IPS DF 4.7 (cell line): Measurements from ENCODE around the gene GIMAP8.

Experiments used
- DNase-seq: peaks from one replicate; pipeline ENCODE4 v3.0.0-alpha.2; 2013; ENCODE audit warnings: low spot score; ENCODE audit errors: extremely low read depth

The GIMAP8 gene

DNA sequence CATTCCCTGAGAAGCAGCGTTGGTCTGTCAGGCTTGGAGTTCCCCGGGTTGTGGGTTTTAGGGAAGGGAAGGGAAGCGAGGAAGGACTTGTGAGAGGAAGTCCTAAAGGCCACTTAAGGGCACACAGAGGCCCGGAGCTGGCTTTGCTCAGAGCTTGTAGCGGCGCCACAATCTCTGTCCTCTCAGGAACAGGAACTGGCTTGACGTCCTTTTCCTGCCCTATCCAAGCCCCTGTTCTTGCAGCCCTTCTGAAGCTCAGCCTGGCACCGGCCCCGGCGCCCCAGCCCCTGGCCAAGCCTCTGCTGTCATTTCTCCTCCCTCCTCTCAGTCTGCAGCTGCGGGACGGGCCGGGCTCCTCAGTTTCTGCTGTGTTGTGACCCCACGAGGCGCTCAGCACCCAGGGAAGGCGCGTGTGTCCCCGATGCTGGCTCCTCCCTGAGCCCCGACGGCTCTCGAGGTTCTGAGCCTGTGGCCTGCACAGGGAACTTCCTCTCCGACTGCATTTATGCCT lies at the start of gene GIMAP8:
GIMAP8 (plus strand) TSS at position 140 of the 511 bp plus-strand sequence. CDS start 16,069 bp downstream, outside the sequence.
- no peak for DNase-seq

DNA sequence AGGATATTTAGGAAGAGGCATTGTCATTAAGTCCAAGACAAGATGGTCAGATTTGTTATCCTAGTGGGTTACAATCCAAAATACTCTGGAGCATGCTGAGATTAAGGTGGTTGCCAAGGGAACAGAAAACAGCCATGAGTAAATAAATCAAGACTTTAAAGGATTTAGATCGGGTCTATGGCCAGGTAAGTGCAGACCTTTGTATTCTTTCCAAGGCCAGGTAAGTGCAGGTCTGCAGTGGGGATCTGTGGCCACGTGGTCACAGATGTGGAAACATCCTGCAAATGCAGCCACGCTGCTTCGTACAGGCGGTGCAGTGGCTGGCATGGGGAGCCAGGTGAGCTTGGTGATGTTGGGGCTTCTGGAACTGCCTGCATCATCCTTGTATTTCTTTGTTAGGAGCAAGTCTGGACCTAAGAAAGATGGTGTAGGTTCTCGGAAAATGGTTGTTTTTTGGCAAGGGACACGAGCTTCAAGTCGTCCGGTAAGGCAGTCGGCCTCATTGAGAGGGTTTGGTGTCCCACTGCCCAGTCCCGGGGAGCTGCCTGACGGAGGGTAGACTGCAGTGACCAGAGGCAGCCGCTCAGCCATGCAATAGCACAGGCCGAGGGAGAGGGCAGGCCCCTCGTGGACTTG lies 49.5 kb upstream of the GIMAP8 start:
- no peak for DNase-seq

DNA sequence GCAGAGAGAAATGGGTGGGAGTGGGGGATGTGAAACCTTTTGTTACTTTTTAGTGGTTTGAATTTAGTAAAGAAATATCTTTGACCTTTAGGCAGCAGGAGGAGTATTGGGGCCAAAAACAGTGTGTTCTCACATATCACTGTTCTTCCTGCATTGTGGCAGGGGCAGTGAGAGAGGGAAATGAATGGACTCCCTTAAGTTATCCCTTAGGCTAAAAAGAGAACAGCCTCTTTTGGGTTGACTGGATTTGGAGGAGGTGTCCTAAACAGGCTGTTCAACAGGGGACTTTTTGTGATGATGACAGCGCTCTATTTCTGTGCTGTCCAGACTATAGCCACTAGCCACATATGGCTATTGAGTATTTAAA lies 49.0 kb upstream of the GIMAP8 start:
- no peak for DNase-seq

DNA sequence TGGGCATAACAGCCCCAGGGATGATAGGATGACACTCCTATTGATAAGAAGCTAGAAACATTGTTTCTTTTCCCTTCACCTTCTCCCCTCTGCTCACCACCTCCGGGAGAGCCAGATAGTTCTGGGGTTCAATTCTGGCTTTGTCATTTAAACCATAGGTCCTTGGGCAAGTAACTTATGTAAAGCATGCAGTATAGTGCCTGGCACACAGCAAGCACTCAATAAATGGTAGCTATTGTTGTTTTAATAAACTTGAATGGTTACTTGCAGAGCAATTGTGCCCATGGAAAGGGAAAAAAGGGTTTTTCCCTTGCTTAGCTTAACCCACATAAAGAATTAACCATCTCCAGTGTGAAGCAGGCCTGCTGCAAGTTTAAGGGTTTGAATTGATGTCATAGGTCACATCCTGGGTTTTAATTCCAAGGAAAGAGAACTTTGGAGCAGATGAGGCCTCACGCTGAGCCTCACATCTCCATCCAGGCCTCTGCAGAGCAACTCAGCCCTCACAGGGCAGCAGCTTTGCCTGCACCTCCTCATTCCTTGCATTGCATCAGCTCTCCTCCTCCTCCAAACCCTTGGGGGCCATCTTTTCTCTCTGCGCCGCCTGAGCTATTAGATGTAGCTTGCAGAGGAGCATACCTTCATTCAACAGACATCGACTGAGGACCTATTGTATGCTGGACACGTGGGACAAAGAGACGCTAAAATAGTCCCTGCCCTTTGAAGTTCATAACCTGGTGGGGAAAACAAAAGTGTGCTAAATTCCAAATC lies 48.4 kb upstream of the GIMAP8 start:
- DNase-seq: no peak

DNA sequence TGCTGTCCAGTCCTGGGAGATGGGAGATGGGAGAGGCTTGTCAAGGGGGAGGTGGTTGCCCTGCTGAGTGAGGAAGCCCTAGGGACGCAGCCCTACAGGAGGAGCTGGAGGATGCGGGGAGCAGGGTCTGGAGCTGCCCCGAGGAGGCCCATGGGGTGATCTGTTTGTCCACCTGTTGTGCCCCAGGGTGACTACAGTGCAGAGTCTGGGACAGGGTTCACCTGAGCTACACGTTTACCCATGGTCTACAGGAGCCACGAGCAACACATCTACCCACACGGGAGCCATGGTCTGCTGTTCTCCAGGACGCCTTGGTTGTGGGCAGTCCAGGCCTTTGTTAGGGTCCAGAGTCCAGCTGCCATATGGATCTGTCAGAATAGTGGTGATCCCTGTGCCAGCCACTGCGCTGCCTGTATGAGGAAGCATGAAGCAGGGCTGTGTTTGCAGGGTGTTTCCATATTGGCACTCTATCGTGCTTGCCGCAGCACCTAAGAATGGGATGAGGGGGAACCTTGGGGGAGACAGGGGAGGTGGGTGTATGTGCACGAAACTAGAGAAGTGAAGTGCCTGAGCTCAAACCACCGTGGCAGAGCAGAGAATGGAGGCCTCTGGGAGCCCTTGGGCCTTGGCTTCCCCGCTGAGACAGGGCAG lies 47.6 kb upstream of the GIMAP8 start:
- DNase-seq: no peak

DNA sequence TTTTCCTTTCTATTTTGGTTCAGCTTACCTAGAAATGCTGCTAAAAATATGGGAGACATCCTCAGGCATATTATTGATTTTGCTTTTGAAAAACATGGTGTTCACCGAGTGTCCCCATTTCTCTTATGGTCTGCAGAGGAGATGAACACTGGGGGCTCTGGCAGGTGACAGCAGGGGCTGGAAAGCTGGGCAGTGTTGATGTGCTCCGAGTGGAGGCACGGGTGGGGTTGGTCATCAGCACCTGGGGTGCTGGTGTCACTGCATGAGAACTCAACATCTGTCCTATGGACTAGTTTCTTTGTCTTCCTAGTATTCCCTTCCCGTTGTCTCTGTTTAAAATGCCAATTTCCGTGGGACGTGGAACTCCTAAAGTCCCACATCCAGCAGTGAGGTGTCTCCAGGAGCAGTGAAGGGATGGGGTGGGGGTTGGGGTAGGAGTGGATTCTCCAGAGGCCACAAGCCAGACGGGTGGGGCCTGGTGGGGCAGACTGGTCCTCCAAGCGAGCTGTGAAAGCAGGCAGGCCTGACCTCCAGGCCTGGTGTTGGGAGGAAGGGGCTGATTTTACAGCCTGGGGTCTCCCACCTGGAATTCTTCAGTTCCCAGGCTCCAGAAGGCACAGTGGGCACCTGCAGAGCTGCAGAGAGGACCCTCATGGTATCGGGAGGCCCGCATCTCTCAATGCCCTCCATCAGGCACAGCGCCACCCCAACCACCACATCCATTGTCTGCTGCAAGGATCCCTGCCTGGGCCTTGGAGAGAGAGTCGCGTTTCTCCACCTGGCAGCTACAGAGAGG lies 46.9 kb upstream of the GIMAP8 start:
- DNase-seq: no peak

DNA sequence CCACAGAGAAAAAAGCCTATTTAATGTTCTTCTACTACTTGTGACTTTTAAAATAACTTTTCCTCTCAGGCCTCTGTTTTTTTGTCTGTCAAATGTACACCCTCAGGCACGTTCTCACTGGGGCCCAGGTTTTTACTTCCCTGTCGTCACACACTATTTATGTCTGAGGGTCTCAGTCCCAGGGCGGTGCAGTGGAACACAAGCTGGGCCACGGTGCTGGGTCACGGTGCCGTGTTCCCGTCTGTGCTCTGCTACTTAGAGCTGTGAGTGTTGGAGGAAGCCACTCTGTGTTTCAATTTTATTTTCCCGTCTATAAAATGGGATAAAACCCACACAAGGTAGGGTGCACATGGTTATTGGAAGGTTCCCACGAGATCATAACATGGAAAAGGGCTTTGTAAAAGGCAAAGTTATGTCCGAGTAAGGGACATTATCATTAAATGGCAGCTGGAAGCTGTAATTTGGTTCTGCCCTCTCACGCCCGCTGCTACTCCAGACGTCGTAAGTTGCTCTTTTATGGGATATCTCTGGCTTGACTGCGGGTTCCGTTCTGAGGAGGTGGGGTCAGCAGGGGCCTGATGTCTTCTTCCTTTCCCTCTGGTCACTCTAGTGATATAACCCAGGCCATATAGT lies 46.1 kb upstream of the GIMAP8 start:
- no peak for DNase-seq

DNA sequence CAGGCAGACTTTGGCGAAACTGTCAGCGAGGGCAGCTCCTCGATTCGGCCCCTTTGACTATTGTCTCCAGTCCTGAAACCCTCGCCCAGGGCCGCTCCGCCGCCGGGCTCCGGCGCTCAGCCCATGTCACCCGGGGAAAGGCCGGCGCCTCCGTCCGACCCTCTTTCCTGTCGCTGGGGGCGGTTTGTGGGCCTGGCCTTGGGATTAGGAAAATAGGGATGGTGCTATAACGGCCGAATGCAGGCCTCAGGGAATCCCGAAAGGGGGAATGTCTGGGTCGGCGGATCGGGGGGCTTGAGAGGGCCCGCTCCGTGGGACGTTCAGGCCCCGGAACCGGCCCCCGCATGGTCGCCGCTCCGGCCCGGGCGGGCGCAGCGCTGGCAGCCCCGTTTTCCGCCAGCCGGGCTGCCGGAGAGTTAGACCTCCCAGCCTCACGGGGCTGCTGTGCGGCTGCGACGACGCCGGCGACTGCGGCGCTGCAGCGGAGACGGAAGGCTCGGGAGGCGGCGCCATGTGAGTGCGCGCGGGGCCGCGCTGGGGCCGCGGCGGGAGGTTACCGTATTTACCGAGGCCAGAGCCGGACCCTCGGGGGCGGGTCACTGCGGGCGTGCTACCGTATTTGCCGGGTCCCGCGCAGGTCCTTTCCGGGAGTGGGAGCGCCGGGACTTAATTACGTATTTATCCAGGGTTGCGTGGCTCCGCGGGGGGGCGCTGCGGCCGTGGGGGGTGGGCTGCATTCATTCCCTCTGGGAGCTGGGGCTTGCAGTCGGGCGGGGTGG lies 45.4 kb upstream of the GIMAP8 start:
- DNase-seq: no peak

DNA sequence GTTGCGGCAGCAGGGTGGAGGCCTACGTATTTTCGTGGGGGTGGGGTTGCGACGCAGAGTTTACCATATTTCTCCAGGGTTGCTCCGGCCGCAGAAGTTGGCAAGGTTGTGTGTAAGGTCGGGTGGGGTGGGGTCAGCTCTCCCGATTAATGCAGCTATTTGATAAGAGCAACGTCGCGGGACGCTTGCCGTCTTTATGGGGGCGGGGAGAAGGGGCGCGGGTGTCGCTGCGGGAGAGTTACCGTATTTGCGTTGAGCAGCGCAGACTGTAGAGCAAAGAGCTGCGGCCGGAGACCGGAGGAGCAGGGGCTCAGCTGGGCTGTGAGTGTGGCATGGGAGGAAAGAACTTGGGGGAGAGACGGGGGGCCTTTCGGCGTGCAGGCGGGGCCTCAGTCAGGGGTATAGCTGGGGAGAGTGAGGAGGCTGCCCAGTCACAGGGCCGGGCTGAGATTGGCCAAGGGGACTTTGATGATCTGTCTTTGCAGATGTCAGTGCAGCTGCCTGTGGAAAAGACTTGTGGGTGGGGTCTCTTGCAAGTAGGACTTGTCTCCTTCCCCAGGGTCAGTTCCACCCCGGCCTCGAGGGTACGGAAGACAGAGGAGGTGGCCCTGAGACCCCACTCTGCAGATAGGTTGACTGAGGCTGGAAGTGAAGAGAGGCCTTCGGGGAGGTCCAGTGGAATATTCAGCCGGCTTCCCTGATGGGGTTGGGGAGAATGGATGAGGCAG lies 44.7 kb upstream of the GIMAP8 start:
- no peak for DNase-seq

DNA sequence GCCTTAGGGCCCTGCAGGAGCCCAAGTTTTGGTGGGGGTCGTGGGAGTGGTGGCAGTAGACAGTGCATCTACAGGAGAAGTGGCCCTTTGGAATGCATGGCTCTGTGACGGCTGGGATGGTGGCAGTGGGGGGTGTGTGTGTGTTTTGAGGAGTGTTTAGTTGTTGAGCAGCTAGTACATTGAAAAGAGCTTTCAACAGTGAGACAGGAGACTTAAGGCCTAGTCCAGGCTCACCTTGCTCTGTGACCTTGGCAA lies 44.2 kb upstream of the GIMAP8 start:
- no peak for DNase-seq

DNA sequence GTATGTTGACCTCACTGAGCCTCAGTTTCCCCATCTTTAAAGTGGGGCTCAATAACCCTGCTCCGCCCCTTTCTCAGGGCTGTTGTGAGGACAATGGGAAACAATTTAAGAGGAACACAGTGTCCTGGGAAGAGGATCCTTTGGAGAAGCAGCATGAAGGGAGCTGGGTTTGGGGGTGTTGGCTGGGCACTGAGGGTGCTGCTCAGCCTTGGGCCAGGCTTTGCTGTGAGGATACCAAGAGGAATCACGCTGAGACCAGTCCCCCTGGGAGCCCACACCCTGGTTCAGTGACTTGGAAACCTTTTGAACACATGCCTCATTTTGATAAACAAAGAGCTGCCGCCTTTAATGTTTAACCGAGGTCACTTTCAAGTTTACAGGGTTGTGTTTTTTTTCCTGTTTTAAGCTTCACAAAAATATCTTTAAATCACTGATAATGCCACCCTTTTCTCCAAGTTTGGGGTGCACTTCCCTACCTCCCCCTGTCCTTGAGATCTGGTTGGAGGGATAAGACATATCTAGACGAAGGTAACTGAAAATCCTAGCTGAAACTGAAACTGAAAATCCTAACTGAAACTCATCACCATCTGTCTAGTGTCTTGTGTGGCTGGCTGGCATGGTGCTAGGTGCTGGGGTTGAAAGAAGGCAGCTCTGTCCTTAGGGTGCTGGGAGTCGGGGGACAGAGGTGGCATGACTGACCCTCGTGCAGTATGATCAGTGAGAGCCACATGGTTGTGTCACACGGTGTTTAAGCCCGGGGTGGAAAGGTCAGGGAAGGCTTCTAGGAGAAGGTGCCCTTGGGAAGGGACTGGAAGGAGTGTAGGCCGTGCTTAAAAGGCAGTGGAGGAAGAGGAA lies 43.6 kb upstream of the GIMAP8 start:
- no peak for DNase-seq

DNA sequence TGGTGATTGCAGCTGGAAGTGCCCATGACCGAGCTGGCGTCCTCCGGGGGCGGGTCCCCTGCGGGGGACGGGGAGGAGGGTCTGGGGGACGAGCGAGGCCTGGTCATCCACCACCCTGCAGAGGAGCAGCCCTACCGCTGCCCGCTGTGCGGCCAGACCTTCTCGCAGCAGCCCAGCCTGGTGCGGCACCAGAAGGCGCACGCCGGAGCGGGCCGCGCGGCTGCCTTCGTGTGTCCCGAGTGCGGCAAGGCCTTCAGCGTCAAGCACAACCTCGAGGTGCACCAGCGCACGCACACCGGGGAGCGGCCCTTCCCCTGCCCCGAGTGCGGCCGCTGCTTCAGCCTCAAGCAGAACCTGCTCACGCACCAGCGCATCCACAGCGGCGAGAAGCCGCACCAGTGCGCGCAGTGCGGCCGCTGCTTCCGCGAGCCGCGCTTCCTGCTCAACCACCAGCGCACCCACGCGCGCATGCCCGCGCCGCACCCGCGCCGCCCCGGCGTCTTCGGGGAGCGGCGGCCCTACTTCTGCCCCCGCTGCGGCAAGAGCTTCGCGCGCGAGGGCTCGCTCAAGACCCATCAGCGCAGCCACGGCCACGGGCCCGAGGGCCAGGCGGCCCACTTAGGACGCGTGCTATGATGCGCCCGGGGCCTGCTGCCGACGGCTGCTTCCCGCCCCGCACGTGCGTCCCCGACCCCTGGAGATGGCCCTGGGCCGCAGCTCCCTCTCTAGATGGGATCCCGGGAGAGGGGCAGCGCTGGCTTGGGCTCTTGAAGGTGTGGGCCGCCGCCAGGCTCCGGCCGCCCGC lies 42.6 kb upstream of the GIMAP8 start:
- DNase-seq: no peak

DNA sequence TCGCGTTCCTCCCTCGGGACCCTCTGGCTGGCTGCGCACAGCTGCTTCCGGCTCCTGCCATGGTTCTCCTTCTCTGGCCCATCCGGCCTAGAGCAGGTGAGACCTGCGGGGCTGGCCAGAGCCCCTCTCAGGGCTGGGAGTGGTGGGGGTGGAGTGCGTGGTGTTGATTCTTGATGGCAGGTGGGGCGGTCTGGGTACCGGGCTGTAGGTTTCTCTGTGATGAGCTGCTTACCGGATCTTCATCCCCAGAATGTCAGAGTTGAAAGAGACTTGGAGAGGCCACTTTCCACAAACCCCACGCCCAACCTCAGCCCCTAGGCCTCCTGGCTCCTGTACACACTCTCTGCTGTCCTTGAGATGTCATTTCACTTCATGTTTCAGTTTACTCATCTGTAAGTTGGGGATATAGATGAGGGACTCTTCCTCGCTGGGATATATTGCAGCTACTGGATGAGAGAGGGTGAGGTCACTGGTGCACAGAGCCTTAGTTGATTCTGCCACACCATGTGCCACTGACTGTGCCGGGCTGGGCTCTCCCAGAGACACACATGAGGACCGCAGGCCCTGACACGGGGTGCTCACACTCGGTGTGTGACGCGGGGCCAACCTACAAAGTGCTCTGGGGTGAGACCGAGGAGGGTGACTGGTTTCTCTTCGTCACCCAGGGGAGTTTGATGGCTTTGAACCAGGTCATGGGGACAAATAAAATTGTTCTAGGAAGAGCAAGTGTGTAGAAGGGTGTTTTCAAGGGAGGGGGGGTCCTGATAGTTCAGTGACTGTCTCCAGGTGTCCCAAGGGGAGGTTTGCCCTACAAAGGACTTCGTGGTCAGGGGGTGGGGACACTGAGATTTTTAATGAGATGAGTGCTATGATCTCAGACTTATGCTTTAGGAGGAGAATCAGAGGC lies 41.8 kb upstream of the GIMAP8 start:
- DNase-seq: no peak

DNA sequence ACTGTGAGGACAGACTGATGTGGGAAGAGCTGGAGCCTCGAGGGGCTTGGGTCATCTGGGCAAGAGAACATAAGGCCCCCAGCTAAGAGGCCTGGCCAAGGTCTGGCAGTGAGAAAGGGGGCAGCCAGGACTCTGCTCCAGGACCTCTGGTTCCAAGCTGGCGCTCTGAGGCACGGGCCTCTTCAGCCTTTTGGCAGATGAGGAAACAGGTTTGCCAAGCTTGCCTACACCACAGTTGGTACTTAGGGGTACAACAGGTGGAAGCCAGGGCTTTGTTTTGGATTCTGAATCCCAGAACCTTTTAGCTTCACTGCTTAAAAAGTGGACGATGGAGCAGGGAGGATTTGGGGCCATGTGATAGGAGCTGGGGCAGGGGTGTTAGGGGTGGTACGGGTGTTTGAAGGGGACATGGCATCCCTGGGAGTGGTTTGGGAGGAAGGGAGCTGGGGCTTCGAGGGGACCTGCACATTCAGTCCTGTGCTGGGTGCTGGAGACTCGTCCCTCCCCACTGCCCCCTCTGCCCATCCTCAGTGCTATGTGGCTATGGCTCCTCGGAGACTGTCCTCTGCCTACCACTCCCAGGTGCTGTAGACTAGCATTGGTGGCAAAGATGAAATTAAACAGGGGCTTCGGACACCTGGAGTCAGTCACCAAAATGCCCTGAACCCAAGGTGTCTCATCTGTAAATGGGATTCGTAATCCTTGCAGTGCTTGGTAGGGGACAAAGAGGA lies 41.0 kb upstream of the GIMAP8 start:
- DNase-seq: no peak

DNA sequence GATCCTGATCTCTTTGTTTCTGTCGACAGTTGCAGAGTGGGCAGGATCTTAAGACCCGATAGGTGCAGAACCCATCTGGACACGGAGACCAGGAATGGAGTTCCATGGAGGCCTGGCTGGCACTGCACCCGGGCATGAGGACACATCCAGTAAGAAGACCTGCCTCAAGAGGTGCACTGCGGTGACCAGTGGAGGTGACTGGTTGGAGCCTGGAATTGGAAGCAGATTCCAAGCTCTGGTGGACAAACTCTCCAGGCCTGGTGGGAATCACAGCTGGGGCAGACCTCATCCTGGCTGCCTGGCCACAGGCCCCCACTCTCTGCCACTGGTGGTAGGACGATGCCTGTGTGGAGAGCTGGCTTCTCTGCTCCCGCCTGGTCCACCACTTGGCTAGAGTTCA lies 40.3 kb upstream of the GIMAP8 start:
- no peak for DNase-seq

DNA sequence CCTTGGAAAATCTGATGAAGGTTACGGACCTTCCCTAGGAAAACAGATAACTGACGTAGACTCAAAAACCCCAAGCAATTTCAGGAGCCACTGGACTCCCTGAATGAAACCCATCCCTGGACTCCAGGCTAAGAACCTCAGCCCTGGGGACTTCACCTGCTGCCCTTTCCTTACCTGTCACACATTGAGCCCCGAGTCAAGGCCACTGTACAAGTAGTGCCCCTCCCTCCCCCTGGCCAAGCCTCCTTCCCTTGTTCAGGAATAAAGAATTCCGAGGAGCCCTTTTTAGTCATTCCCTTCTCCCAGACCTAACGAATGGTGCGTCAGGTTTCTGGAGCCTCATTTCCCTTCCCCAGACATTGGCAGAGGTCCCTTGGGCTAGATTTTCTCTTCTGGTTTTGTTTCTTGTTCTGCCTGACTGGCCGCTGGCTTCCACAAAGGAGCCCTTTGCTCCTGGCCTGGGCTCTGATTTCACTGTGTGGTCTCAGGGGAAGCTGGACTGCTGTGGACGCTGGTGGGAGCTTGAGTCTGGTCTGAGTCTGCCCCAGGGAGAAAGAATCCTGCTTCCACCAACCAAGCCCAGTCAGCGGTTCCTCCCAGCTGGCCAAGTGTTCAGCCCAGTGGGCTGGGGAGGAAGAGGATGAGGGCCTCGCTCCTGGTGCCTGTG lies 39.6 kb upstream of the GIMAP8 start:
- DNase-seq: no peak
